ENCODE measurements around the gene CCDC192.

CCDC192 gene

DNA sequence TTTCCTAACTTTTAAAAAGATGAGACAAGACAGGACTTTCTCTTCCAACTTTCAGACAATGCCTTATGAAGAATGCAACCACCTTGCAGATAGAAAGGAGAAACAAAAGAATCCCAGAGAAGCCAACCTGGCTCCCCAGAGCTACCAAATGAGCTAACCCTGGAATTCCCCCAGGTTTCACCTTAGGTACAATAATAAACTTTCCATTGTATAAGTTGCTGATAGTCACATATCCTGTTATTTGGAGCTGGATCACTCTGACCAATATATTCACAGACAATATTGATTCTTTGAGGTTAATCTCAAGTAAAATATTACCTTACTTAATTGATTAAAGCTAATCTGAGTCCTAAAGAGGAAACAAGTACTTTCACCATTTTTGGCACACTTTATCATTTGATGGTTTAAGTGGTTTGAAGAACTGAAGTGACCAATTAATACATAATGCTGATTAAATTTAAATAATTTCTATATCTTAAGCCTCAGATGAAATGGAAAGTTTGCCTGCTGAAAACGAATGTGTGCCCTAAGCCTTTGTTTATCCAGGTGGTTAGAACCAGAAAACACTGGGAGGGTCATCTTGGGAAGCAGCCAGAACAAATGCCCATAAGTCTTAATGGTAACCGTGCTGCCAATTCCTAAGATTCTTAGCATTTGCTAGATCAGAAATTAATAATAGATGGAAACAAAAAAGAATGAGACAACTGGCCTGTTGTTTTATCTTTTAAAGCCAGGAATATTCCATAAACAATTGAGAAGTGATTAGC lies 220.8 kb downstream of the CCDC192 start:
- Histone ChIP-seq H3K4me1 (ENCODE audit: insufficient read depth, low read length) (no peaks in the 10 kb centered on the region), H3K9me3 (ENCODE audit: low read length) (no peaks in the 10 kb centered on the region), H3K27me3 (ENCODE audit: insufficient read depth, low read length) (no peaks in the 10 kb centered on the region), H3K36me3 (ENCODE audit: insufficient read depth, low read length) (no peaks in the 10 kb centered on the region), H3K4me3 (ENCODE audit: low read length) (no peak overlapping the region), H2AFZ (ENCODE audit: low read depth, low read length) (no peak overlapping the region)

DNA sequence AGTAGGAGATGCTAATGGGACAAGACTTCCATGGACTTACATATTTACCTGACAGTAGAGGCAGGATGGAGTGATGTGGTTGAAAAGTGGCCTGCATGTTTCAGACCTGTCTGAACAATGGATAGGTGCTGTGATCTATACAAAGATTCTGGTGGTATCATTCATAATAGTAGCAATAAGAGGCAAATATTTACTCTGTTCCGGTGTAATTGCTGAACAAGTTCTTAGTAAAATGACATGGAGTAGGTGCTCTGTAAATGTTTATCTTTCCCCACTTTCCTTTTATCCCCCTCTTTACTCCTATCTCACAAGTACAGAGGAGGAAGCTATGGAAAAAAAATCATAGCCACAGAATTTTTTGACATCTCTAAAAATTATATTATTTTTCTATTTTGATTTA lies 221.4 kb downstream of the CCDC192 start:
- Histone ChIP-seq H2AFZ (ENCODE audit: low read depth, low read length) (no peak overlapping the region), H3K9me3 (ENCODE audit: low read length) (no peaks in the 10 kb centered on the region), H3K27me3 (ENCODE audit: insufficient read depth, low read length) (no peaks in the 10 kb centered on the region), H3K4me3 (ENCODE audit: low read length) (no peak overlapping the region), H3K4me1 (ENCODE audit: insufficient read depth, low read length) (no peaks in the 10 kb centered on the region), H3K36me3 (ENCODE audit: insufficient read depth, low read length) (no peaks in the 10 kb centered on the region)

DNA sequence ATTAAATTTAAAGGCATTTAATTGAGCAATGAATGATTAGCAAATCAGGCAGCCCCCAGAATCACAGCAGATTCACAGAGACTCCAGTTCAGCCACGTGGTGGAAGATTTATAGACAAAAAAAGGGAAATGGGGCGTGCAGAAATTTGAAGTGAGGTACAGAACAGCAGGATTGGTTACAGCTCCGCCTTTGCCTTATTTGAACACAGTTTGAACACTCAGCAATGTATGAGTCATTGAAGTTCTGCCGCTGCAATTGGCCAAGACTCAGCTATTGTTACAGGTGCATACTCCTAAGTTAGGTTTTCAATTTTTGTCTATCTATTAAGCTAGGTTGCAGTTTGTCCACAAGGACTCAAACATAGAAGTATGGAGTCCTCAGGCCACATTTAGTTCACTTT lies 222.7 kb downstream of the CCDC192 start:
- Histone ChIP-seq H3K9me3 (ENCODE audit: low read length) (no peaks in the 10 kb centered on the region), H3K4me3 (ENCODE audit: low read length) (no peak overlapping the region), H3K4me1 (ENCODE audit: insufficient read depth, low read length) (no peaks in the 10 kb centered on the region), H2AFZ (ENCODE audit: low read depth, low read length) (no peak overlapping the region), H3K27me3 (ENCODE audit: insufficient read depth, low read length) (no peaks in the 10 kb centered on the region), H3K36me3 (ENCODE audit: insufficient read depth, low read length) (no peaks in the 10 kb centered on the region)

GRCh38 chr5:127926974-127927373 lies 223.8 kb downstream of the CCDC192 start:
- no peaks in the 10 kb centered on the region for H3K9me3 ChIP-seq (ENCODE audit: low read length)
- H3K4me1 ChIP-seq (ENCODE audit: insufficient read depth, low read length), result no peaks in the 10 kb centered on the region
- no peak overlapping the region for H2AFZ ChIP-seq (ENCODE audit: low read depth, low read length)
- H3K4me3 ChIP-seq (ENCODE audit: low read length), result no peak overlapping the region
- H3K36me3 ChIP-seq (ENCODE audit: insufficient read depth, low read length), result no peaks in the 10 kb centered on the region
- H3K27me3 ChIP-seq (ENCODE audit: insufficient read depth, low read length), result no peaks in the 10 kb centered on the region

DNA sequence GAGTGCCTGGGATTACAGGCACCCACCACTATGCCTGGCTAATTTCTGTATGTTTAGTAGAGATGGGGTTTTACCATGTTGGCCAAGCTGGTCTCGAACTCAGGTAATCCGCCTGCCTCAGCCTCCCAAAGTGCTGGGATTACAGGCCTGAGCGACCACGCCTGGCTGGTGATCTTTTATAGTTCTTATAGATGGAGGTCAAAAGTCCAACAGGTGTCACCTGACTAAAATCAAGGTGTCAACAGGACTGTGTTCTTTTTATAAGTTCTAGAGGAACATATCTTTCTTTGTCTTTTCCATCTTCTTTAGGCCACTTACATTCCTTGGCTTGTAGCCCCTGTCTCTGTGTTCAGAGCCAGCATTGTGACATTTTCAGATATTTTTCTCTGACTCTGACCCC lies 224.9 kb downstream of the CCDC192 start:
- H2AFZ ChIP-seq (ENCODE audit: low read depth, low read length), result no peak overlapping the region
- no peaks in the 10 kb centered on the region for H3K9me3 ChIP-seq (ENCODE audit: low read length)
- H3K27me3 ChIP-seq (ENCODE audit: insufficient read depth, low read length), result no peaks in the 10 kb centered on the region
- H3K4me1 ChIP-seq (ENCODE audit: insufficient read depth, low read length), result no peaks in the 10 kb centered on the region
- H3K4me3 ChIP-seq (ENCODE audit: low read length), result no peak overlapping the region
- H3K36me3 ChIP-seq (ENCODE audit: insufficient read depth, low read length), result no peaks in the 10 kb centered on the region

- H2AFZ ChIP-seq (ENCODE audit: low read depth, low read length), result no peak overlapping the region
- H3K9me3 ChIP-seq (ENCODE audit: low read length), result no peaks in the 10 kb centered on the region
- H3K4me1 ChIP-seq (ENCODE audit: insufficient read depth, low read length), result no peaks in the 10 kb centered on the region
- H3K36me3 ChIP-seq (ENCODE audit: insufficient read depth, low read length), result no peaks in the 10 kb centered on the region
- H3K4me3 ChIP-seq (ENCODE audit: low read length), result no peak overlapping the region
- no peaks in the 10 kb centered on the region for H3K27me3 ChIP-seq (ENCODE audit: insufficient read depth, low read length)
Measured at GRCh38 chr5:127930311-127930710, 227.1 kb downstream of the CCDC192 start.

- H3K36me3 ChIP-seq (ENCODE audit: insufficient read depth, low read length), result no peaks in the 10 kb centered on the region
- H3K4me3 ChIP-seq (ENCODE audit: low read length), result no peak overlapping the region
- H3K27me3 ChIP-seq (ENCODE audit: insufficient read depth, low read length), result no peaks in the 10 kb centered on the region
- H3K9me3 ChIP-seq (ENCODE audit: low read length), result no peaks in the 10 kb centered on the region
- H2AFZ ChIP-seq (ENCODE audit: low read depth, low read length), result no peak overlapping the region
- H3K4me1 ChIP-seq (ENCODE audit: insufficient read depth, low read length), result no peaks in the 10 kb centered on the region
Measured at GRCh38 chr5:127931396-127931795, 228.2 kb downstream of the CCDC192 start.

- H3K27me3 ChIP-seq (ENCODE audit: insufficient read depth, low read length), result no peaks in the 10 kb centered on the region
Measured at GRCh38 chr5:127933348-127933747, 230.2 kb downstream of the CCDC192 start.

GRCh38 chr5:127934791-127935256 lies 231.6 kb downstream of the CCDC192 start:
- no peaks in the 10 kb centered on the region for H3K9me3 ChIP-seq (ENCODE audit: low read length)
- no peaks in the 10 kb centered on the region for H3K27me3 ChIP-seq (ENCODE audit: insufficient read depth, low read length)
- no peaks in the 10 kb centered on the region for H3K4me1 ChIP-seq (ENCODE audit: insufficient read depth, low read length)
- H3K4me3 ChIP-seq (ENCODE audit: low read length), result no peak overlapping the region
- H2AFZ ChIP-seq (ENCODE audit: low read depth, low read length), result no peak overlapping the region
- H3K36me3 ChIP-seq (ENCODE audit: insufficient read depth, low read length), result no peaks in the 10 kb centered on the region

More at GRCh38 chr5:127933348-127933747, 230.2 kb downstream of the CCDC192 start:
- Histone ChIP-seq H3K36me3 (ENCODE audit: insufficient read depth, low read length) (no peaks in the 10 kb centered on the region), H3K4me1 (ENCODE audit: insufficient read depth, low read length) (no peaks in the 10 kb centered on the region), H3K4me3 (ENCODE audit: low read length) (no peak overlapping the region), H3K9me3 (ENCODE audit: low read length) (no peaks in the 10 kb centered on the region), H2AFZ (ENCODE audit: low read depth, low read length) (no peak overlapping the region)

GRCh38 chr5:127935398-127935797 lies 232.2 kb downstream of the CCDC192 start:
- H3K4me3 ChIP-seq (ENCODE audit: low read length), result no peak overlapping the region
- H3K27me3 ChIP-seq (ENCODE audit: insufficient read depth, low read length), result no peaks in the 10 kb centered on the region
- no peak overlapping the region for H2AFZ ChIP-seq (ENCODE audit: low read depth, low read length)
- H3K9me3 ChIP-seq (ENCODE audit: low read length), result no peaks in the 10 kb centered on the region
- H3K4me1 ChIP-seq (ENCODE audit: insufficient read depth, low read length), result no peaks in the 10 kb centered on the region
- H3K36me3 ChIP-seq (ENCODE audit: insufficient read depth, low read length), result no peaks in the 10 kb centered on the region

DNA sequence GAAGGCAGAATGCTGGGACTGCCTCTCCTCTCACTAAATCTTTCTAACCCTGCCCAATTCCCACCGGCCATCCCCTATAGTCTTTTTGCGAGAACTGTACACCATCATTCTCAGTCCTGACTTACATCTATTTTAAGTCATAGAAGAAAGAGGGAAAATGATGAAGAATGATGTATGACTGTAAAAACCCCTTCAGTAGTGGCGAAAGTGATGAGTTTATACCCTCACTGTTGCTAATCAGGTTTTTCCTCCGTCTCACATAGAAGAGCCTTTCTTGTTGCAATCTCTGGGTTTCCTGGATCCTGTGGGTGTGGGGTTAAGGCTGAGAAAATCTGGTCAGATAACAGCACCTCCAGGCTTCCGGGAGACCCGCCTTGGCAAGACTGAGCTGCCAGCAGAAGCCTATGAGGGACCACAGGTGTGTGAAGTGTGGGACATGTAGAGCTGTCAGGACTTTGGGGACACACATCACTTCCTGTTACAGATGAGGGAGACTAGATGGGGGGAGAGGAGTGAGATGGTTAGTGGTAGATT lies 233.3 kb downstream of the CCDC192 start:
- peaks cover 9% of the 10 kb centered on the region for H3K4me1 ChIP-seq (ENCODE audit: insufficient read depth, low read length)
- no peak overlapping the region for H3K4me3 ChIP-seq (ENCODE audit: low read length)
- H2AFZ ChIP-seq (ENCODE audit: low read depth, low read length), result no peak overlapping the region
- no peaks in the 10 kb centered on the region for H3K36me3 ChIP-seq (ENCODE audit: insufficient read depth, low read length)
- H3K9me3 ChIP-seq (ENCODE audit: low read length), result no peaks in the 10 kb centered on the region
- H3K27me3 ChIP-seq (ENCODE audit: insufficient read depth, low read length), result no peaks in the 10 kb centered on the region

DNA sequence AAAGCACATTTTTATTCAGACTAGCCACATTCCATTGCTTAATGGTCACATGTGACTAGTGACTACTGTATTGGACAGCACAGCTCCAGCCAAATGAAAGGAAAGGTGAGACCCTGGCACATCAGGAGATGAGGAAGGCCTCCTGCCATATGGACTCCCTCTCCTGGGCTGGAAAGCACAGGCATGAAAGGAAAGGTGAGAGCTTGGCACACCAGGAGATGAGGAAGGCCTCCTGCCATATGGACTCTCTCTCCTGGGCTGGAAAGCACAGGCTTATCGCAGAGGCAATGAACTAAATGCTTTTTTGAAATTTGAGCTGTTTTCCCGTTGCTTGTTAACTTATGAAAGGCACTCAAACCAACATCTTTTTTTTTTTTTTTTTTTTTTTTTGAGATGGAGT lies 235.6 kb downstream of the CCDC192 start:
- Histone ChIP-seq H2AFZ (ENCODE audit: low read depth, low read length) (no peak overlapping the region), H3K9me3 (ENCODE audit: low read length) (no peaks in the 10 kb centered on the region), H3K4me3 (ENCODE audit: low read length) (no peak overlapping the region), H3K27me3 (ENCODE audit: insufficient read depth, low read length) (no peaks in the 10 kb centered on the region), H3K4me1 (ENCODE audit: insufficient read depth, low read length) (peaks cover 23% of the 10 kb centered on the region), H3K36me3 (ENCODE audit: insufficient read depth, low read length) (no peaks in the 10 kb centered on the region)

- H3K36me3 ChIP-seq (ENCODE audit: insufficient read depth, low read length), result no peaks in the 10 kb centered on the region
- peaks cover 23% of the 10 kb centered on the region for H3K4me1 ChIP-seq (ENCODE audit: insufficient read depth, low read length)
- H3K9me3 ChIP-seq (ENCODE audit: low read length), result no peaks in the 10 kb centered on the region
- no peaks in the 10 kb centered on the region for H3K27me3 ChIP-seq (ENCODE audit: insufficient read depth, low read length)
- H2AFZ ChIP-seq (ENCODE audit: low read depth, low read length), result peak overlapping the region; percentile 4
- no peak overlapping the region for H3K4me3 ChIP-seq (ENCODE audit: low read length)
Measured at GRCh38 chr5:127940854-127941253, 237.7 kb downstream of the CCDC192 start.

GRCh38 chr5:127941646-127942045 lies 238.5 kb downstream of the CCDC192 start:
- Histone ChIP-seq H3K27me3 (ENCODE audit: insufficient read depth, low read length) (no peaks in the 10 kb centered on the region), H2AFZ (ENCODE audit: low read depth, low read length) (no peak overlapping the region), H3K9me3 (ENCODE audit: low read length) (no peaks in the 10 kb centered on the region), H3K4me1 (ENCODE audit: insufficient read depth, low read length) (peaks cover 23% of the 10 kb centered on the region), H3K4me3 (ENCODE audit: low read length) (peak overlapping the region; percentile 11), H3K36me3 (ENCODE audit: insufficient read depth, low read length) (no peaks in the 10 kb centered on the region)
